ENCODE data around the gene FTSJ1.
A peak's percentile ranks its signal among the peaks of the same experiment; 100 is the strongest.
"Not testable (repeated sequence)": the region's sequence is repeated elsewhere in the genome, so short reads cannot be mapped to it uniquely, and the experiment has no call there.

The FTSJ1 gene

GRCh38 chrX:48475774-48476577, at the start of gene FTSJ1:
TSS of gene FTSJ1 (plus strand) at chrX:48476199. CDS start at chrX:48478048, 1,849 bp downstream.
- peak; percentile 82 for DNase-seq

GRCh38 chrX:48427027-48427716, 48.8 kb upstream of the FTSJ1 start:
- DNase-seq: not testable (repeated sequence)

- DNase-seq: not testable (repeated sequence)
Observed at GRCh38 chrX:48429606-48430005, 46.4 kb upstream of the FTSJ1 start.

- not testable (repeated sequence) for DNase-seq
Observed at GRCh38 chrX:48430166-48430565, 45.8 kb upstream of the FTSJ1 start.

- DNase-seq: not testable (repeated sequence)
Observed at GRCh38 chrX:48433713-48434112, 42.3 kb upstream of the FTSJ1 start.

GRCh38 chrX:48447201-48447600, 28.8 kb upstream of the FTSJ1 start:
- DNase-seq: not testable (repeated sequence)

GRCh38 chrX:48450076-48450475, 25.9 kb upstream of the FTSJ1 start:
- no peak for DNase-seq

- no peak for DNase-seq
Observed at GRCh38 chrX:48451708-48452107, 24.3 kb upstream of the FTSJ1 start.

GRCh38 chrX:48456628-48457331, 19.2 kb upstream of the FTSJ1 start:
- no peak for DNase-seq

- DNase-seq: no peak
Observed at GRCh38 chrX:48458711-48459110, 17.3 kb upstream of the FTSJ1 start.

GRCh38 chrX:48459483-48459882, 16.5 kb upstream of the FTSJ1 start:
- no peak for DNase-seq

- no peak for DNase-seq
Observed at GRCh38 chrX:48460031-48460430, 16.0 kb upstream of the FTSJ1 start.

- no peak for DNase-seq
Observed at GRCh38 chrX:48460606-48461005, 15.4 kb upstream of the FTSJ1 start.

- DNase-seq: no peak
Observed at GRCh38 chrX:48461830-48462229, 14.2 kb upstream of the FTSJ1 start.

GRCh38 chrX:48465336-48465933, 10.6 kb upstream of the FTSJ1 start:
- no peak for DNase-seq

GRCh38 chrX:48466696-48467095, 9.3 kb upstream of the FTSJ1 start:
- DNase-seq: no peak

GRCh38 chrX:48467281-48467761, 8.7 kb upstream of the FTSJ1 start:
- no peak for DNase-seq

GRCh38 chrX:48468247-48468671, 7.7 kb upstream of the FTSJ1 start:
- DNase-seq: no peak

GRCh38 chrX:48468693-48469691, 7.0 kb upstream of the FTSJ1 start:
- peak; percentile 43 for DNase-seq

- DNase-seq: no peak
Observed at GRCh38 chrX:48470110-48470832, 5.7 kb upstream of the FTSJ1 start, which contains the start of gene SLC38A5. TSS of gene SLC38A5 (minus strand) at chrX:48470260. CDS start at chrX:48467924, 2,336 bp downstream.

GRCh38 chrX:48470833-48471118, 5.2 kb upstream of the FTSJ1 start:
- DNase-seq: no peak

Measured in suppressor macrophage treated with lipopolysaccharide for 4 hours (primary cell).